Adrenal gland (tissue), 5 donors: ENCODE data around the gene CFD.

ENCODE experiments used
- CTCF ChIP-seq, 6 experiments: fragments of 450-650 bp in 4 of 6; fragments of 200-600 bp in 2 of 6; sonication (generic) in 1 of 6; IDR thresholded peaks; 1 replicate in 5 of 6; 2 replicates in 1 of 6; pipeline versions ENCODE4 v1.5.1 to v1.8.0; 2016 to 2021; ENCODE audit warnings: antibody characterized with exemption in 6 of 6, mild to moderate bottlenecking in 2 of 6, moderate library complexity in 1 of 6
- POLR2A ChIP-seq, 2 donors: fragments of 450-650 bp; IDR thresholded peaks; one replicate each; pipeline ENCODE4 v1.6.1; 2017; ENCODE audit warnings: antibody characterized with exemption in 2 of 2, mild to moderate bottlenecking in 2 of 2, moderate library complexity in 1 of 2
- donor health status: DM: no; HTN: no; CAD: no.

- TF ChIP-seq POLR2A (IDR thresholded peaks at IDR 0.05) (no peak), CTCF (IDR thresholded peaks at IDR 0.05) (no peak)
These were observed 43.2 kb downstream of the CFD start for GRCh38 chr19:902446-903226.
